Hepatocyte (in vitro differentiated cells): ENCODE data around the gene HNF4A. TPM values are rescaled to one million over a fixed set of nuclear protein-coding genes. Genes with fewer than 3 reads are reported as not detected.

Experiments used
- DNase-seq: peaks from one replicate; pipeline ENCODE4 v3.0.0-alpha.2; 2016; ENCODE audit warnings: low spot score
- H2AFZ ChIP-seq: fragments of 200-600 bp; sonication (generic); 2 replicates; pipeline ENCODE4 v1.6.0; 2016; ENCODE audit warnings: antibody characterized with exemption, mild to moderate bottlenecking
- H3K27ac ChIP-seq: fragments of 200-600 bp; sonication (generic); 2 replicates; pipeline ENCODE4 v1.5.1; 2016; ENCODE audit warnings: mild to moderate bottlenecking
- H3K27me3 ChIP-seq: fragments of 200-600 bp; sonication (generic); 2 replicates; pipeline ENCODE4 v1.6.1; 2016
- H3K36me3 ChIP-seq: fragments of 200-600 bp; sonication (generic); replicated peaks from 2 replicates; pipeline ENCODE4 v1.5.1; 2016; ENCODE audit warnings: low read depth; ENCODE audit not compliant: insufficient read depth
- H3K4me1 ChIP-seq: fragments of 200-600 bp; sonication (generic); 2 replicates; pipeline ENCODE4 v1.5.1; 2016; ENCODE audit warnings: mild to moderate bottlenecking, moderate library complexity; ENCODE audit not compliant: insufficient read depth
- H3K4me2 ChIP-seq: fragments of 200-600 bp; sonication (generic); 2 replicates; pipeline ENCODE4 v1.6.0; 2016
- H3K4me3 ChIP-seq: fragments of 200-600 bp; sonication (generic); 2 replicates; pipeline ENCODE4 v1.5.1; 2016; ENCODE audit warnings: mild to moderate bottlenecking
- H3K79me2 ChIP-seq: fragments of 200-600 bp; sonication (generic); 2 replicates; pipeline ENCODE4 v1.6.0; 2017; ENCODE audit warnings: mild to moderate bottlenecking
- H3K9me2 ChIP-seq: fragments of 200-600 bp; sonication (generic); replicated peaks from 2 replicates; pipeline ENCODE4 v1.6.0; 2017; ENCODE audit warnings: mild to moderate bottlenecking; ENCODE audit not compliant: insufficient read depth
- H3K9me3 ChIP-seq: fragments of 200-600 bp; sonication (generic); 2 replicates; pipeline ENCODE4 v1.5.1; 2016; ENCODE audit warnings: low read depth, mild to moderate bottlenecking
- H4K20me1 ChIP-seq: fragments of 200-600 bp; sonication (generic); 2 replicates; pipeline ENCODE4 v1.6.0; 2016; ENCODE audit warnings: mild to moderate bottlenecking; ENCODE audit not compliant: insufficient read depth, poor library complexity, severe bottlenecking
- CTCF ChIP-seq: fragments of 200-600 bp; sonication (generic); IDR thresholded peaks from 2 replicates; pipeline ENCODE4 v1.5.1; 2016; ENCODE audit warnings: antibody characterized with exemption, mild to moderate bottlenecking; ENCODE audit not compliant: poor library complexity
- EZH2 ChIP-seq: fragments of 200-600 bp; sonication (generic); IDR thresholded peaks from 2 replicates; pipeline ENCODE4 v1.6.1; 2016; ENCODE audit warnings: antibody characterized with exemption, mild to moderate bottlenecking, borderline replicate concordance
- EZH2phosphoT487 ChIP-seq: fragments of 200-600 bp; sonication (generic); IDR thresholded peaks from one replicate; pipeline ENCODE4 v1.6.1; 2018; ENCODE audit warnings: antibody characterized with exemption, mild to moderate bottlenecking, low read depth, moderate library complexity; ENCODE audit not compliant: unreplicated experiment, severe bottlenecking
- WGBS: methylation state at CpG from one replicate; pipeline ENCODE4 v1.1.6; 2016; ENCODE audit warnings: low lambda C conversion rate; ENCODE audit errors: missing lambda C conversion rate; 5-methylcytosine and 5-hydroxymethylcytosine counted together
- polyA plus RNA-seq: library from polyadenylated mRNA; unstranded; fragments of >200 nt; fragmentation: Nextera tagmentation; extraction: Ambion mirVana; gene quantifications from 2 replicates; pipeline ENCODE4 v1.2.1, GENCODE V29; 2016
- total RNA-seq: library from RNA; depleted of rRNA; stranded (reverse); fragments of >200 nt; gene quantifications from 2 replicates; pipeline ENCODE4 v1.2.3, GENCODE V29; 2014

HNF4A gene
- total and polyA plus RNA-seq, 2 experiments from 2014 or later = 38.2 to 88.0 TPM

GRCh38 chr20:44424039-44424495 lies 68.6 kb downstream of the HNF4A start:
- Histone ChIP-seq H3K79me2 (no peaks in the 10 kb centered on the region), H3K4me1 (no peaks in the 10 kb centered on the region), H3K36me3 (no peaks in the 10 kb centered on the region), H3K4me2 (no peak overlapping the region), H3K27me3 (no peaks in the 10 kb centered on the region), H3K9me3 (no peaks in the 10 kb centered on the region), H3K4me3 (no peak overlapping the region), H4K20me1 (no peaks in the 10 kb centered on the region), H3K9me2 (no peaks in the 10 kb centered on the region), H2AFZ (no peak overlapping the region), H3K27ac (no peak overlapping the region)
- WGBS = 90% methylated on average over 14 of the region's 14 CpGs
- TF ChIP-seq EZH2phosphoT487 (no peak), EZH2 (no peak), CTCF (no peak)
- DNase-seq = no peak

GRCh38 chr20:44425923-44426322 lies 70.4 kb downstream of the HNF4A start:
- H3K4me3 ChIP-seq = no peak overlapping the region
- no peak overlapping the region for H3K4me2 ChIP-seq
- WGBS = 89% methylated on average over 2 of the region's 2 CpGs
- H3K4me1 ChIP-seq = no peaks in the 10 kb centered on the region
- no peak overlapping the region for H3K27ac ChIP-seq
- H4K20me1 ChIP-seq = no peaks in the 10 kb centered on the region
- DNase-seq = no peak
- H3K9me2 ChIP-seq = no peaks in the 10 kb centered on the region
- H2AFZ ChIP-seq = no peak overlapping the region
- no peaks in the 10 kb centered on the region for H3K79me2 ChIP-seq
- H3K9me3 ChIP-seq = no peaks in the 10 kb centered on the region
- TF ChIP-seq EZH2 (no peak), CTCF (no peak), EZH2phosphoT487 (no peak)
- no peaks in the 10 kb centered on the region for H3K27me3 ChIP-seq
- H3K36me3 ChIP-seq = no peaks in the 10 kb centered on the region

GRCh38 chr20:44426879-44427790 lies 71.6 kb downstream of the HNF4A start:
- 81% methylated on average over 10 of the region's 10 CpGs for WGBS
- no peaks in the 10 kb centered on the region for H3K36me3 ChIP-seq

More at GRCh38 chr20:44426879-44427790, 71.6 kb downstream of the HNF4A start:
- no peaks in the 10 kb centered on the region for H3K79me2 ChIP-seq
- H2AFZ ChIP-seq = no peak overlapping the region
- H3K27me3 ChIP-seq = no peaks in the 10 kb centered on the region
- no peaks in the 10 kb centered on the region for H3K9me3 ChIP-seq
- no peaks in the 10 kb centered on the region for H3K9me2 ChIP-seq
- no peak overlapping the region for H3K4me2 ChIP-seq
- no peak for DNase-seq
- H3K4me3 ChIP-seq = no peak overlapping the region
- no peak overlapping the region for H3K27ac ChIP-seq
- no peaks in the 10 kb centered on the region for H4K20me1 ChIP-seq
- no peaks in the 10 kb centered on the region for H3K4me1 ChIP-seq
- TF ChIP-seq EZH2 = no peak
- no peak for TF ChIP-seq EZH2phosphoT487
- TF ChIP-seq CTCF = no peak
